ENCODE data around the gene C16orf54.
"Not testable (repeated sequence)": the region's sequence is repeated elsewhere in the genome, so short reads cannot be mapped to it uniquely, and the experiment has no call there.

Gene C16orf54

DNA sequence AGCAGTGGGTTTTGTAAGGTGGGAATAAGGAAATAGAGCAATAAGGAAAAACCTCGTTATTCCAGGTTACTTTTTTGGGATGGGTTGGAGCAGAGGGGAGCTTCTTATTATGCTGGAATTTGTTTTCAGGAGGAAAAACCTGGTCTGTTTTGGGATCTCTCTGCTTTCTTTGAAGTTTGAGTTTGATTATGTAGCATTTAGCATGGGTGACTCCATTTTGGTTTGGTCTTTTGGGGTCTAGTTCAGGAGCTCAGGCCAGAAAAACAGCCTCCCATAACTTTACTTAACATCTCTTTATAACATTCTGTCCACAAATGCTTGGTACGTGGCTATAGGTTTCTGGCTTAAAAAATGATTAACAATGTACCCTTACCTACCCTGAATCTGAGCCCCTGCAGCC is 23.7 kb upstream of the C16orf54 start:
- no peak for DNase-seq (ENCODE audit: low read depth in 2 of 3, low spot score in 1 of 3)

DNA sequence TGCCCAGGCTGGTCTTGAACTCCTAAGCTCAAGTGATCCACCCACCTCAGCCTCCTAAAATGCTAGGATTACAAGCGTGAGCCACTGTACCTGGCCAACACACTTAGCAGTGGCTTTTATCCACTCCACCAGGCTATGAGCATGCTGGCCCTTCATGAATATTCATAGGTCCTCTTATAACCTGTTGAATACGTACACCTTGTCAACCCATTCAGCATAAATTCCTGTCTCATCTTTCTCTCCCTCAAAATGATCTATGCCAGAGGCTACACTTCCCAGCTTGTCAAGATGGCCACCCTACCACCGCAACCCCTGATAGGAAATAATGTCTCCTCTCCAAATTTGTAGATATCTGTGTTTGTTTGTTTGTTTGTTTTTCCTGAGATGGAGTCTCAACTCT is 21.3 kb upstream of the C16orf54 start:
- no peak for DNase-seq (ENCODE audit: low read depth in 2 of 3, low spot score in 1 of 3)

DNA sequence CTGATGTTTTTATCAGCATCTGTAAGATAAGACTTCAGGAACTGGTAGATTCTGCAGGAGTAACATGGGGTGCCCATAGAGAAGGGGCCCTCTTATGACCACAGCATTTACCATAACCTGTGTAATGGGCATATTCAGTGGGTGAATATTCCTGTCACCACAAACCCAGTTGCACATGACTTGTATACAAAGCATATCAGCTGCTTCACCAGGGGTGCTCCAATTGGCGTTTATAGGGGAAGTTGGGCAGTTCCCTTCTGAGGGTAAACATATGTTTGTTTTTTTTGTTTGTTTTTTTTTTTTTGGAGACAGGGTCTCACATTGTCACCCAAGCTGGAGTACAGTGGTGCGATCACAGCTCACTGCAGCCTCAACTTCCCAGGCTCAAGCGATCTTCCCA is 20.8 kb upstream of the C16orf54 start:
- DNase-seq (ENCODE audit: low read depth in 2 of 3, low spot score in 1 of 3): no peak

DNA sequence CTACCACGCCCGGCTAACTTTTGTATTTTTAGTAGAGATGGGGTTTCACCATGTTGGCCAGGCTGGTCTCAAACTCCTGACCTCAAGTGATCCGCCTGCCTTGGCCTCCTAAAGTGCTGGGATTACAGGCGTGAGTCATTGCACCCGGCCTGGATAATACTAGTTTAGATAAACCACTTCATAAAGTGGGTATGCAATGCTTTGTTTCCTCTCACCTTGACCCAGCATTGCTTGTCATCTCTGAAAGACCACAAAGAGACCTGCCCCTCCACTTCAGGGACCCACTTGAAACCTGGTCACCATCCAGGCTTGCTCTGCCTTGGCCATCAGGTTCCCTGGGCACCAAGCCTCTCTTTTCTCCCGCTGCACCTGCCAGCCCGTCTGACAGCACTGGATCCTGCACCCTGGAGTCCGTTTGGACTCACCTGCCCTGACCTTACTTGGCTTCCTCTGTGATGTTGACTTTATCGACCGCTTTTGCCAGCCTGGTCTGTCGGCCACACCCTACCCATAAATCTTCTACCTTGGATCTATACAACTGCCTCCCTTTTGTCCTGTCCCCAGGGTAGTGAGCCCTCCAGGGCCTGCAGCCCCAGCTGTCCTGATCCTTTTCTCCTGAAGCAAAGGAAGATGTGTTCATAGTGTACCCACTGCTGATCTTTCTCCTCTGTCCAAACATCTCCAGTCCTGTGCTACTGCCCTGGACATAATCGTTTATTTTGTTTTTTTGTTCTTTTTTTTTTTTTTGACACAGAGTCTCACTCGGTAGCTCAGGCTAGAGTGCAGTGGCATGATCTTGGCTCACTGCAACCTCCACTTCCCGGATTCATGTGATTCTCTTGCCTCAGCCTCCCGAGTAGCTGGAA is 19.6 kb upstream of the C16orf54 start:
- no peak for DNase-seq (ENCODE audit: low read depth in 2 of 3, low spot score in 1 of 3)

DNA sequence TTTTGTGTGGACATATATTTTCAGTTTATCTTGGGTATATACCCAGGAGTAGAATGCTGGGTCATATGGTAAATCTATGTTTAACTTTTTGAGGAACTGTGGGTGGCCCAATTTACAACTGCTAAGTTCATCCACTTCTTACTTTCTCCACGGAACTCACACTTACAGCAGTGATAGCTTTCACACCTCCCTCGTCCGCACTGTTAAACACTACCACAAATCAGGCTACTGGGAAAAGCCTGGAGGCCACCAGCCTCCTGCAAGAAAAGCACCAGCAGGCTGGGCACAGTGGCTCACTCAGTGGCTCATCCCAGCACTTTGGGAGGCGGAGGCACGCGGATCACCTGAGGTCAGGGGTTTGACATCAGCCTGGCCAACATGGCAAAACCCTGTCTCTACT is 17.5 kb upstream of the C16orf54 start:
- no peak for DNase-seq (ENCODE audit: low read depth in 2 of 3, low spot score in 1 of 3)

DNA sequence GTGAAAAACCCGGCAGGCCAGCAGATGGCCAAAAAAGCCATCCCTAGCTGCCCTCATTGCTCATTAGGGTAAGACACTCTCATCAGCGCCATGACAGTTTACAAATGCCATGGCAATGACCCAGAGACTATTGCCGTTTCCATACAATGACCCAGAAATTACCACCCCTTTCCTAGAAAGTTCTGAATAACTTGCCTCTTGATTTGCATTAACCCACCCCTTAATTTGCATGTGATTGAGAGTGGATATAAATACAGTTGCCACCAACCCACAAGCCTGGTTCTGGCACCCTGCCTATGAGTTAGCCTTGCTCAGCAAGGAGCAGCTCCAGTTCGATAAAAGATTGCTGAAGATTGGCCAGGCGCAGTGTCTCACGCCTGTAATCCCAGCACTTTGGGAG is 16.1 kb upstream of the C16orf54 start:
- DNase-seq (ENCODE audit: low read depth in 2 of 3, low spot score in 1 of 3): no peak

DNA sequence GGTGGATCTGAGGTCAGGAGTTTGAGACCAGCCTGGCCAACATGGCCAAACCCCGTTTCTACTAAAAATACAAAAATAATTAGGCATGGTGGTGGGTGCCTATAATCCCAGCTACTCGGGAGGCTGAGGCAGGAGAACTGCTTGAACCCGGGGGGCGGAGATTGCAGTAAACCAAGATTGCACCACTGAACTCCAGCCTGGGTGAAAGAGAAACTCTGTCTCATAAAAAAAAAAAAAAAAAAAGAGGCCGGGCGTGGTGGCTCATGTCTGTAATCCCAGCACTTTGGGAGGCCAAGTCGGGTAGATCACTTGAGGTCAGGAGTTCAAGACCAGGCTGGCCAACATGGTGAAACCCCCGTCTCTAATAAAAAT is 15.5 kb upstream of the C16orf54 start:
- DNase-seq (ENCODE audit: low read depth in 2 of 3, low spot score in 1 of 3): not testable (repeated sequence)

DNA sequence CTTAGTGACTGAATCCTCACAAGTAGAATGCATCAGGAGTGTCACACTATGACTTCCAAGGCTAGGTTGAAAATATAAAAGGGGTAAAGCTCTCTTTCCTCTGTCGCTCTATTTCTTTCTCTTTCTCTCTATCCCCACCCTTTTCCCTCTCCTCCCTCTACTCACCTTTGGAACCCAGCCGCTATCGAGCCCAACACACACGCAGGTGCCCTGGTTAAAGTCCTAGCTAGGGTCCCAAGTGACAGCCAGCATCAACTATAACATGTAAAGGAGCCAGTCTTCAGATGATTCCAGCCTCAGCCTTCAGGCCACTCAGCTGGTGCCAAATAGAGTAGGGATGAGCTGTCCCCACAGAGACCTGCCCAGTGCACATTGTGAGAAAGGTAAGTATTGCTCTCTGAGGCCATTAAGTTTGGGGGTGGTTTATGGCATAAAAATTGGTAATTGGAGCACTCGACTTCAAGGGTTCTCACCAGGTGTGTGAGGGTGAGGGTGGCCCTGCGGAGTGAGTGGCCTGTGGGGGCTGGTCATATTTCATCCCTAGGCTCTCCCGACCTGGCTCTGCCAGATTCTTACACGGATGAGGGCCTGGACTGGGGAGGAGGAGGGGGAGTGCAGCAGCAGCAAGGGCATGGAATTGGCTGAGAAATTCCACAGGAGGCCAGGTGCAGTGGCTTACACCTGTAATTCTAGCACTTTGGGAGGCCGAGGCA is 14.9 kb upstream of the C16orf54 start:
- no peak for DNase-seq (ENCODE audit: low read depth in 2 of 3, low spot score in 1 of 3)

DNA sequence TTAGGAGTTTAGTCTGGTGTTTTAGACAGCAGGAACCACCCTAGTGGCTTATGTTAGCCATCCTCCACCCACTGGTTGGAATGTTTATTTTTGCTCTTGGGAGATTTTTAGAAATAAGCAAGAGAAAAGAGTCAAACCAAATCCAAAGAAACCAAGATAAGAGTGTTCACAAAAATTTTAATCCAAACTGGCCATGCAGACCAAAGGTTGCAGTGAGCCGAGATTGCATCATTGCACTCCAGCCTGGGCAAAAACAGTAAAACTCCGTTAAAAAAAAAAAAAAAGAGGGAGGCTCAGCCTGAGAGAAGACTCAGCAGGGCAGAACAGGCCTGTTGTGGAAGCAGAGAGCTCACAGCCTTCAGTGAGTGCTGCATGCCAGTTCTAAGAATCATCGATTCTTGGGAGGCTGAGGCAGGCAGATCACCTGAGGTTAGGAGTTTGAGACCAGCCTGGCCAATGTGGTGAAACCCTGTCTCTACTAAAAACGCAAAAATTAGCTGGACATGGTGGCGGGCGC is 12.2 kb upstream of the C16orf54 start:
- DNase-seq (ENCODE audit: low read depth in 2 of 3, low spot score in 1 of 3): no peak

DNA sequence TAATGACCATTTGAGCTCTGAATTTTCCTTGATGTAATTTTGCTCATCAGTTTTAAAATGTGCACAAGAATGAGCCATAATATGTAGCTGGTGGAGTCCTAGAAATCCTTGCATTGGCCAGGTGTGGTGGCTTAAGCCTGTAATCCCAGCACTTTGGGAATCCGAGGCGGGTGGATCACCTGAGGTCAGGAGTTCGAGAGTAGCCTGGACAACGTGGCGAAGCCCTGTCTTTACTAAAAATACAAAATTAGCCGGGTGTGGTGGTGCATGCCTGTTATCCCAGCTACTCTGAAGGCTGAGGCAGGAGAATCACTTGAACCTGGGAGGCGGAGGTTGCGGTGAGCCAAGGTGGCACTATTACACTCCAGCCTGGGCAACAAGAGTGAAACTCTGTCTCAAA is 11.3 kb upstream of the C16orf54 start:
- not testable (repeated sequence) for DNase-seq (ENCODE audit: low read depth in 2 of 3, low spot score in 1 of 3)

DNA sequence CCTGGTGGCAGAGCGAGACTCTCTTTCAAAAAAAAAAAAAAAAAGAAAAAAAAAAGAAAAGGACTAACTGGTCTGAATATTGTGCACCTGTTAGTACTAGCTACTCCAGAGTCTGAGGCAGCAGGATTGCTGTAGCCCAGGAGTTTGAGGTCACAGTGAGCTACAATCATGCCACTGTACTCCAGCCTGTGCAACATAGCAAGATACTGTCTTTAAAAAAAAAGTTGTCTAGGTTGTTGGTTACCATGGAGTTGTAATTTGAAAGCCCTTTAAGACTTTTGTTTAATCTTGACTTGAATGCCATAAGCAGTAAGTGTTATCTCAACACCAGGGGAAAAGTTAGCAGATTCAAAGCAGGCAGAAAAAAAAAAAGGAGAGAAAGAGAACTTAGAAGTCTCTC is 10.9 kb upstream of the C16orf54 start:
- no peak for DNase-seq (ENCODE audit: low read depth in 2 of 3, low spot score in 1 of 3)

DNA sequence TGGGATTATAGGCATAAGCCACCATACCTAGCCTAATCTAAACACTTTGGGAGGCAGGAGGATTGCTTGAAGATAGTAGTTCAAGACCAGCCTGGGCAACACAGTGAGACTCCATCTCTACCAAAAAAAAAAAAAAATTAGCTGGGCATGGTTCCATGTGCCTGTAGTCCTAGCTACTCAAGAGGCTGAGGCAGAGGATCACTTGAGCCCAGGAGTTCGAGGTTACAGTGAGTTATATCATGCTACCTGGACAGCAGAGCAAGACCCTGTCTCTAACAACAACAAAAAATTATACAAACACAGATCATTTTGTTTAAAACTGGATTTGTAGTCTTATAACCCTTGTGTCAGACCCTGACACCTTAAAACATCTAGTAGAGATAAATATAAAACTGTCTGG is 7.7 kb upstream of the C16orf54 start:
- DNase-seq (ENCODE audit: low read depth in 2 of 3, low spot score in 1 of 3): no peak

DNA sequence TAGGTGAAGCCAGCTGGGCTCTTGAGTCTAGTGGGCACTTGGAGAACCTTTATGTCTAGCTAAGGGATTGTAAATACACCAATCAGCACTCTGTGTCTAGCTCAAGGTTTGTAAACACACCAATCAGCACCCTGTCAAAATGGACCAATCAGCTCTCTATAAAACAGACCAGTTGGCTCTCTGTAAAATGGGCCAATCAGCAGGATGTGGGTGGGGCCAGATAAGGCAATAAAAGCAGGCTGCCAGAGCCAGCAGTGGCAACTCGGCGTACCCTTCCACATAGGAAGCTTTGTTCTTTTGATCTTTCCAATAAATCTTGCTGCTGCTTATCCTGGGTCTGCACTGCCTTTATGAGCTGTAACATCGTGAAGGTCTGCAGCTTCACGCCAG is 3.0 kb upstream of the C16orf54 start:
- not testable (repeated sequence) for DNase-seq (ENCODE audit: low read depth in 2 of 3, low spot score in 1 of 3)

DNA sequence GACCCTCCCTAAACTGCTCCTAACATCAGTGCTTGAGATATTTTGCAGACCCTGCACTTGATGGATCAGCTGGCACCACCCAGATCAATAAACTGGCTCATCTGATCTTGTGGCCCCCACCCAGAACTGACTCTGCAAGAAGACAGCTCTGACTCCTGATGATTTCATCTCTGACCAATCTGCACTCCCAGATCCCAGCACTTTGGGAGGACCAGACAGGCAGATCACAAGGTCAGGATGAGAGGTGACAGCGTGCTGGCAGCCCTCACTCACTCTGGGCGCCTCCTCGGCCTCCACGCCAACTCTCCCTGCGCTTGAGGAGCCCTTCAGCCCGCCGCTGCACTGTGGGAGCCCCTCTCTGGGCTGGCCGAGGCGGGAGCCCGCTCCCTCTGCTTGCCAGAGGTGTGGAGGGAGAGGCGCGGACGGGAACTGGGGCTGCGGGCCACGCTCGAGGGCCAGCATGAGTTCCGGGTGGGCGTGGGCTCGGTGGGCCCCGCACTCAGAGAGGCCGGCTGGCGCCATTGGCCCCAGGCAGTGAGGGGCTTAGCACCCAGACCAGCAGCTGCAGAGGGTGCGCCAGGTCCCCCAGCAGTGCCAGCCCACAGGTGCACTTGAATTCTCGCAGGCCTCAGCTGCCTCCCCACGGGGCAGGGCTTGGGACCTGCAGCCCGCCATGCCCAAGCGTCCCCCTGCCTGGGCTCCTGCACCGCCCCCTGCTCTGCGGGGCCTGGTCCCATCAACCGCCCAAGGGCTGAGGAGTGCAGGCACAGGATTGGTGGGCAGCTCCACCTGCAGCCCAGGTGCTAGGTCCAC is 2.4 kb upstream of the C16orf54 start:
- DNase-seq (ENCODE audit: low read depth in 2 of 3, low spot score in 1 of 3): no peak

DNA sequence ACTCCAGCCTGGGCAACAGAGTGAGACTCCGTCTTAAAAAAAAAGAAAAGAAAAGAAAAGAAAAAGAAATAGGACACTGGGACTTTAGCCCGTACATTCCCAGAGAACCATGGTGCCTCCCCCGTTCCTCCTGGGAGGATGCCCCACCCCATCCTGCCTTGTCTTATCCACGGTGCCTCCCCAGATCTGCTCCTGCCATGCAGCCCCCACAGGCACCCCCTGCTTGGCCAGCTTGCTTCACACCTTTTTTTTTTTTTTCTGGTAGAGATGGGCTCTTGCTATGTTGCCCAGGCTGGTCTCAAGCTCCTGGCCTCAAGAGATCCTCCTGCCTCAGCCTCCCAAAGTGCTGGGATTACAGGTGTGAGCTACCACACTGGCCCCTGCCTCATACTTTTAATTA is 728 bp upstream of the C16orf54 start:
- DNase-seq (ENCODE audit: low read depth in 2 of 3, low spot score in 1 of 3): not testable (repeated sequence)

DNA sequence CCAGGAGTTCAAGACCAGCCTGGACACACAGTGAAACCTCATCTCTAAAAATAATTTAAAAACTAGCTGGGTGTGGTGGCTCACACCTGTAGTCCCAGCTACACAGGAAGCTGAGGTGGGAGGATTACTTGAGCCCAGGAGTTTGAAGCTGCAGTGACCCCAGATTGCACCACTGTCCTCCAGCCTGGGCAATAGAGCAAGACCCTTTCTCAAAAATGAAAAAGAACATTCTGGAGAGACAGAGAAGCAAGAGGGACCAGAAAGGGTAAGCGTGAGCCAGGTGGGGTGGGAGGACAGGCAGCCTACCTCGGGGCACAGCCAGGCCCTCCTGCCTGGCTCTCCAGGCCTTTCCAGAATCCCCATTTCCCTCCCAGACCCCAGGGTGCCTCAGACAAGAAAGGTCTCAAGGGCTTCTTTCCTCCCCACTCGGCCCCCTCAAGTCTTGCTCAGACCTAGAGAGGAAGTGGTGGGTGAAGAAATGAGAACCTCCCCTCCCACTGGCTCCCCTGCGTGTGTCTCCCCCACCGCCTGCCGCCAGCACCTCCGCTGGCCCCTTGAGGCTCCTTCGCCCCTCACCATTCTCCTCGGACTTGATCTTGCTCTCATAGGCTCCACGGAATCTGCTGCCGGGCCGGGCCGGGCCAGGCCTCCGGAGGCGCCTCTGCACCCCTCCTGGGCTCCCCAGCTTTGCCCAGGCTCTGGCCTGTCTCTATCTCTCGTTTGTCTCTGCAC is 503 bp downstream of the C16orf54 start:
- peak in 2 of 3 donors; percentile 25 to 50 for DNase-seq (ENCODE audit: low read depth in 2 of 3, low spot score in 1 of 3)

DNA sequence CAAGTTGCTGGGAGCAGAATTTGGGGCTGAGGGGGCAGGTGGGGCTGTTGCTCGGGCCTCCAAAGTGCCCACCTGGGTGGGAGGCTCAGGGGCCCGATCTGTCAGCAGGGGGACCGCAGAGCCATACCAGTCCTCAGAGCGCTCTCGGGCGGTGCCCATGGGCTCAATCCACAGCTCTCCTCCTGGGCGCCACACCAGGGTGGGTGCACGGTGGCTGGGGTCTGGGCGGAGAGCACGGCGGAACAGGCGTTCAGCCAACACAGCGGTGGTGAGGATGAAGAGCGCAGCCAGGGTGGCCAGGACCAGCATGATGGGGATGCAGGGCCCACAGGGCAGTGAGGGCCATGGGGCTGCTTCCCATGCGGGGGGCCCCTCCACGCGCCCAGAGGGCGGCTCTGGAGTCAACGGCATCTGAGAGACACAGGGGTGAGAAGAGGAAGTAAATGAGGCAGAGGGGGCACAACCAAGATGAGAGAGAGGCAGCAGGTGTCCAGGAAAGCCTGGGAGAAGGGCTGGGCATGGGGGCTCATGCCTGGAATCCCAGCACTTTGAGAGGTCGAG is 1.2 kb downstream of the C16orf54 start:
- DNase-seq (ENCODE audit: low read depth in 2 of 3, low spot score in 1 of 3): no peak

DNA sequence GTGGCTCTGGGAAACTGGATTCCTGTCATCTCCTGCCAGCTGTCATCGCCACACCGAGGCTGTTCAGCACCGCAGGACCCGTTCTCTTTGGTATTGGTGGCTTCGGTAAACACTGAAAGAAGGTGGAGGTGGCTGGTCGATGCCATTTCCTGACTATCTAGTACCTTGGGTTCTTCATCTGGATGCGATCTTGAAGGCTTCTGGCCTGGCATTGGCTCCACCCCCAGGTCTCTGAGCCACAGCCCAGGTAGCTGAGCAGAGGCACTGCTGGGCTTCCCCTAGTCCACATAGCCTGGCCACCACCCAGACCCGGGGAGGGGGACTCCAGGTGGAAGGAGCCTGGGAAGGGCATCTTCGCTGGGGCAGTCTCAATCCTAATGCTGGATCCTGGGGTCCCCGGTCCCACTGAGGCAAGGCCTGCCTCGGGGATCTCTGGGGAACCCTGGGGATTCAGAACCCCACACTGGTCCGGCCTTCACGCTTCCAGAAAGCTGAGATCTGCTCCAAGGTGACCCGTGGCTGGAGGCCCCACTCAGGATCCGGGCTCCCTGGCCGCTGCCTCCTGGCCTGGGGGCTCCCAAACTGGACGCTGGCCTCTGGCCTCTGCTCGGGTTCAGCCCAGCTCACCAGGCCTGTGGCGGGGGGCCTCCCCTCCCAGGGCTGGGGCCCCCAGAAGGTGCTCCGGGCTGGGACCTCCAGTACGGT is 1.8 kb downstream of the C16orf54 start:
- no peak for DNase-seq (ENCODE audit: low read depth in 2 of 3, low spot score in 1 of 3)

DNA sequence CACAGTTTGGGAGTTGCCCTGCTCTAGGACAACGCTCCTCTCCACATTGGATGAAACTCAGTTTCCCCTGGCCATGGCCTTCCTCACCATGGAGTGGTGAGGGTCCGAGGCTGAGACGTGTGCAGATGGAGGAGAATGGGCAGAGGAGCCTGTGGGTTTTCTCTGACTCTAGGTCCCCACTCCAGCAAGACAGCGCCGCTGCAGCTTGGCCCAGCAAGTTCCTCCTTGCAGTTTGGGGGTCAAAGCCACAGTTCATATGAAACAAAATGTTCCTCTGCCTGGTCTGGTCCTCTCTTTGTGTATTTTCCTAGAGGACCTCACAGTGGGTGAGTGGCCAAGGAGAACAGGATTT is 2.3 kb downstream of the C16orf54 start:
- no peak for DNase-seq (ENCODE audit: low read depth in 2 of 3, low spot score in 1 of 3)

DNA sequence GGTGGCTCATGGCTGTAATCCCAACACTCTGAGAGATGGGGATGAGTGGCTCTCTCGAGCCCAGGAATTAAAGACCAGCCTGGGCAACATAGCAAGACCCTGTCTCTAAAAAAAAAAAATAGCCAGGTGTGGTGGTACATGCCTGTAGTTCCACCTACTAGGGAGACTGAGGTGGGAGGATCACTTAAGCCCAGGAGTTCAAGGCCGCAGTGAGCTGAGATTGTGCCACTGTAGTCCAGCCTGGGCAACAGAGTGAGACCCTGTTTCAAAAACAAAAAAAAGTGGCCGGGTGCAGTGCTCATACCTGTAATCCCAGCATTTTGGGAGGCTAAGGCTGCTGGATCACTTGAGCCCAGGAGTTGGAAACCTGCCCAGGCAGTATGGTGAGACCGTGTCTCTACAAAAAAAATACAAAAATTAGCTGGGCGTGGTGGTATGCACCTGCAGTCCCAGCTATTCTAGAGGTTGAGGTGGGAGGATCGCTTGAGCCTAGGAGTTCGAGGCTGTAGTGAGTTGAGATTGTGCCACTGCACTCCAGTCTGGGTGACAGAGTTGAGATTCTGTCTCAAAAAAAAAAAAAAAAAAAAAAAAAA is 3.0 kb downstream of the C16orf54 start:
- DNase-seq (ENCODE audit: low read depth in 2 of 3, low spot score in 1 of 3): no peak

Measured in stimulated activated CD4-positive, alpha-beta T cell treated with anti-CD3 and anti-CD28 coated beads, Interleukin-12 subunit alpha, Interleukin-12 subunit beta, amount 100 ng/mL, for 48 hours (primary cell).